Endothelial cell (in vitro differentiated cells): ENCODE measurements around the gene POC1A. TPM values are rescaled to one million over a fixed set of nuclear protein-coding genes. Genes with fewer than 3 reads are reported as not detected.

Experiments used
- DNase-seq: peaks from one replicate; pipeline ENCODE4 v3.0.0; 2021; ENCODE audit warnings: low spot score
- H3K27ac Mint-ChIP-seq: one replicate; pipeline ENCODE4 v1.8.0; 2021; ENCODE audit warnings: mixed read lengths, inconsistent platforms; ENCODE audit not compliant: unreplicated experiment
- H3K27me3 Mint-ChIP-seq: one replicate; pipeline ENCODE4 v1.8.0; 2021; ENCODE audit warnings: mild to moderate bottlenecking, moderate library complexity, mixed read lengths, inconsistent platforms; ENCODE audit not compliant: unreplicated experiment
- H3K36me3 Mint-ChIP-seq: one replicate; pipeline ENCODE4 v1.8.0; 2021; ENCODE audit warnings: mild to moderate bottlenecking, low read depth, mixed read lengths, inconsistent platforms; ENCODE audit not compliant: unreplicated experiment
- H3K4me1 Mint-ChIP-seq: one replicate; pipeline ENCODE4 v1.8.0; 2021; ENCODE audit warnings: mild to moderate bottlenecking, mixed read lengths, inconsistent platforms; ENCODE audit not compliant: unreplicated experiment
- H3K4me3 Mint-ChIP-seq: one replicate; pipeline ENCODE4 v1.8.0; 2021; ENCODE audit warnings: mild to moderate bottlenecking, mixed read lengths, inconsistent platforms; ENCODE audit not compliant: unreplicated experiment
- H3K9me3 Mint-ChIP-seq: one replicate; pipeline ENCODE4 v1.8.0; 2021; ENCODE audit warnings: mixed read lengths, inconsistent platforms; ENCODE audit not compliant: unreplicated experiment
- total RNA-seq: library from RNA; stranded (reverse); fragmentation: NEBNext Ultra II Directional; extraction: Animal tissue kit (Norgen Biotek cat#: 25700); gene quantifications from one replicate; pipeline ENCODE4 v1.2.1, GENCODE V29; 2021; ENCODE audit not compliant: unreplicated experiment
- TF ChIP-seq, protein P1 (sequence below): fragments of 200-600 bp; sonication (generic); IDR thresholded peaks from one replicate; pipeline ENCODE4 v1.5.0; 2021; ENCODE audit warnings: antibody characterized with exemption; ENCODE audit not compliant: unreplicated experiment

Gene POC1A
- total RNA-seq, 1 donor from 2014 or later: 7.5 TPM

DNA sequence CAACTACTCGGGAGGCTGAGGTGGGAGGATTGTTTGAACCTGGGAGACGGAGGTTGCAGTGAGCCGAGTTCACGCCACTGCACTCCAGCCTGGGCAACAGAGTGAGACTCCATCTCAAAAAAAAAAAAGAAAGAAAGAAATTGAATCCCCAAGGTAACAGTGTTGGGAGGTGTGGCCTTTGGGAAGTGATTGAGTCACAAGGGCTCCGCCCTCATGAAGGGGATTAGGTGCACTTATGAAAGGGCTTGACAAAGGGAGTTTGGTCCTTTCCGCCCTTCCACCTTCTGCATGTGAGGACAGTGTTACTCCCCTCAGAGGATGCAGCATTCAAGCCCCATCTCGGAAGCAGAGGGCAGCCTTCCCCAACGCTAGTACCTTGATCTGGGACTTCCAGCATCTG lies 21.3 kb downstream of the POC1A start:
- peaks cover 8% of the 10 kb centered on the region for H3K27me3 Mint-ChIP-seq
- H3K4me1 Mint-ChIP-seq: peaks cover 19% of the 10 kb centered on the region
- H3K36me3 Mint-ChIP-seq: peaks cover 9% of the 10 kb centered on the region
- DNase-seq: no peak
- TF ChIP-seq, protein P1, sequence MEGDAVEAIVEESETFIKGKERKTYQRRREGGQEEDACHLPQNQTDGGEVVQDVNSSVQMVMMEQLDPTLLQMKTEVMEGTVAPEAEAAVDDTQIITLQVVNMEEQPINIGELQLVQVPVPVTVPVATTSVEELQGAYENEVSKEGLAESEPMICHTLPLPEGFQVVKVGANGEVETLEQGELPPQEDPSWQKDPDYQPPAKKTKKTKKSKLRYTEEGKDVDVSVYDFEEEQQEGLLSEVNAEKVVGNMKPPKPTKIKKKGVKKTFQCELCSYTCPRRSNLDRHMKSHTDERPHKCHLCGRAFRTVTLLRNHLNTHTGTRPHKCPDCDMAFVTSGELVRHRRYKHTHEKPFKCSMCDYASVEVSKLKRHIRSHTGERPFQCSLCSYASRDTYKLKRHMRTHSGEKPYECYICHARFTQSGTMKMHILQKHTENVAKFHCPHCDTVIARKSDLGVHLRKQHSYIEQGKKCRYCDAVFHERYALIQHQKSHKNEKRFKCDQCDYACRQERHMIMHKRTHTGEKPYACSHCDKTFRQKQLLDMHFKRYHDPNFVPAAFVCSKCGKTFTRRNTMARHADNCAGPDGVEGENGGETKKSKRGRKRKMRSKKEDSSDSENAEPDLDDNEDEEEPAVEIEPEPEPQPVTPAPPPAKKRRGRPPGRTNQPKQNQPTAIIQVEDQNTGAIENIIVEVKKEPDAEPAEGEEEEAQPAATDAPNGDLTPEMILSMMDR: no peak
- no peak overlapping the region for H3K4me3 Mint-ChIP-seq
- H3K9me3 Mint-ChIP-seq: no peaks in the 10 kb centered on the region
- no peak overlapping the region for H3K27ac Mint-ChIP-seq

DNA sequence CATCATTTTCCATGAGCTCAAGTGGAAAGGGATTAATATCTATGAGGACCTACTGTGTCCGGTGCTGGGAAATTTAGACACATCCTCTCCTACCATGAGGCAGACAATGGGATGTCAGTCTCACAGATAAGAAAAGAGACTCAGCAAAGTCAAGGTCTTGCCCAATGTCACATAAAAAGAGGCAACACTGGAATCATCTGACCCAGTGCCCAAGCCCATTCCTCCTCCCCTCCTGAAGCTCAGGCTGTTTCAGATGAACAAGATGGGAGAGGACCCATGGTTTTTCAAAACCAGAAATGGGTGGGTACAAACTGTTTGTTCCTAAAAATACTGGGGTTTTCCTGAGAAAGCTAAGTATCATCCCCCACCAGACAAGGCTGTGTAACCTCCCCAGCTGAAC lies 22.2 kb downstream of the POC1A start:
- H3K27ac Mint-ChIP-seq: no peak overlapping the region
- H3K9me3 Mint-ChIP-seq: no peaks in the 10 kb centered on the region
- no peak for DNase-seq
- TF ChIP-seq, protein P1: no peak
- H3K4me1 Mint-ChIP-seq: peaks cover 14% of the 10 kb centered on the region
- peaks cover 7% of the 10 kb centered on the region for H3K27me3 Mint-ChIP-seq
- H3K36me3 Mint-ChIP-seq: peaks cover 9% of the 10 kb centered on the region
- H3K4me3 Mint-ChIP-seq: no peak overlapping the region

GRCh38 chr3:52130966-52131622 lies 23.1 kb downstream of the POC1A start:
- Mint-ChIP-seq H3K4me1 (peaks cover 5% of the 10 kb centered on the region), H3K27ac (no peak overlapping the region), H3K27me3 (peaks cover 7% of the 10 kb centered on the region), H3K36me3 (peaks cover 12% of the 10 kb centered on the region), H3K4me3 (no peak overlapping the region), H3K9me3 (no peaks in the 10 kb centered on the region)
- TF ChIP-seq, protein P1: no peak
- no peak for DNase-seq

DNA sequence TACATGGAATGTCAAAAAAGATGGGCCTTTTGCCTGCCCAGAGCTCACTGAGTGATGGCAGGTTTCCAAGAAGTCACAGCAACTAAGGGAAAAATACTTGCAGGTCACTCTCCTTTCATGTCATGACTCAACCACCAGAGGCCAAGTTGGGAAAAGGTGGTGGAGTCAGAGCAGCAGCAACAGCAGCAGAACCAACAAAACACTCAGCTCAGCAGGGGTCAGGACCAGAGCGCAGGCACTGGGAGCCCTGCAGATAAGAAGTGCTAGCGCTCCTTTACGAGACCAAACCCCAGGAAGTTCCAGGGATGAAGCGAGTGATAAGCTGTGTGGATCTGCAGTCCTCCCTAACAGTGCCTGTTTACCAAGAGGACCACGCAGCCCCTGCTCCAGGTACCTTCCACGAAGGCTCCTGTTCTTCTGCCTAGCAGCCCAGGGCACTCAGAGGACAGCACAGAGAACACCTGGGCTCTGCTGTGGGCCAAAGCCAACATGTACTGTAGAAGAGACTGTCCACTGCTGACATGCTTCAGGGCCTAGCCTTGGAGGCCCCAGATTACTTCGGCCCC lies 26.0 kb downstream of the POC1A start:
- Mint-ChIP-seq H3K36me3 (peaks cover 16% of the 10 kb centered on the region), H3K27ac (no peak overlapping the region), H3K27me3 (peaks cover 10% of the 10 kb centered on the region), H3K4me3 (no peak overlapping the region), H3K9me3 (no peaks in the 10 kb centered on the region), H3K4me1 (peaks cover 4% of the 10 kb centered on the region)
- DNase-seq: no peak
- TF ChIP-seq, protein P1: no peak

DNA sequence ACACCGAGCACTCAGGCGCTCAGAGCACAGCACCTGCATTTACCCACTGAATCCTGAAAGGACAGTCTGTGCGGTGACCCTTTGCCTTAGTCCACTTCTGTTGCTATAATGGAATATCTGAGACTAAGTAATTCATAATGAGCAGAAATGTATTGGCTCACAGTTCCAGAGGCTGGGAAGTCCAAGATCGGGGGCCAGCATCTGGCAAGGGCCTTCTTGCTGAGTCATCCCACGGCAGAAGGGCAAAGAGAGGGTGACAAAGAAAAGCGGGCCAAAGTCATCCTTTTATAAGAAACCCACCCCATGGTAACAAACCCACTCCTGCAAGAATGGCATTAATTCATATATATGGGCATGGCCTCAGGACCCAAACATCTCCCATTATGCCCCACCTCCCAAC lies 27.7 kb downstream of the POC1A start:
- Mint-ChIP-seq H3K27me3 (peaks cover 13% of the 10 kb centered on the region), H3K27ac (no peak overlapping the region), H3K4me1 (peaks cover 8% of the 10 kb centered on the region), H3K9me3 (no peaks in the 10 kb centered on the region), H3K36me3 (peaks cover 16% of the 10 kb centered on the region), H3K4me3 (no peak overlapping the region)
- TF ChIP-seq, protein P1: no peak
- DNase-seq: no peak
